ENCODE results near the gene PRKG1.

DNA sequence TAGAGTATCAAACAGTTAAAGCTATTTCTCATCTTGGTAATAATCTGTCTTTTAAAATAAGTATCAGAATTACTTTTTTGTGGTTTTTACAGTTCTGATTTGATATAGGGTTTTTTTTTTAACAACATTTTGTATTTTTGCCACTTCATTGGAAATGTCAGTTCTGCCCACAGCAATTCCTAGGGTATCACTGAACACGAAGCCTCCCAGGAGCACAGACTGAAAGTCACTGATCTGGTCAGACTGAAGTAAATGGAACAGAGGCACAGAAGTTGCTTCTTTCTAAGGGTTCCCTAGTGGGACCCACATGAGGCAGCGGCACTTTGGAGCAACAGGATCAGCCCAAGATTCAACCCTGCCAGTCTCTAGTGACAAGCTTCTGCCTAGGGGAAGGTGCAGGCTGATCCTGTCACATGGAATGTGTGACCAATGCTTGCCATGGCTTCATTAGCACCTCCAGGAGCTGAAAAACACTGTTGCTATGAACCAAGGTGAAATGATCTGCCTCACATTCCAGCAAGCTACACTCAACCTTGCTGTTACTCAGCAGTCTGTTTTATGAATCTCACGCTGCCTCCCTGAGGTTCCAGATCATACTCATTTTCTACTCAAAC lies 898.6 kb downstream of the PRKG1 start:
- TF ChIP-seq, protein P1, sequence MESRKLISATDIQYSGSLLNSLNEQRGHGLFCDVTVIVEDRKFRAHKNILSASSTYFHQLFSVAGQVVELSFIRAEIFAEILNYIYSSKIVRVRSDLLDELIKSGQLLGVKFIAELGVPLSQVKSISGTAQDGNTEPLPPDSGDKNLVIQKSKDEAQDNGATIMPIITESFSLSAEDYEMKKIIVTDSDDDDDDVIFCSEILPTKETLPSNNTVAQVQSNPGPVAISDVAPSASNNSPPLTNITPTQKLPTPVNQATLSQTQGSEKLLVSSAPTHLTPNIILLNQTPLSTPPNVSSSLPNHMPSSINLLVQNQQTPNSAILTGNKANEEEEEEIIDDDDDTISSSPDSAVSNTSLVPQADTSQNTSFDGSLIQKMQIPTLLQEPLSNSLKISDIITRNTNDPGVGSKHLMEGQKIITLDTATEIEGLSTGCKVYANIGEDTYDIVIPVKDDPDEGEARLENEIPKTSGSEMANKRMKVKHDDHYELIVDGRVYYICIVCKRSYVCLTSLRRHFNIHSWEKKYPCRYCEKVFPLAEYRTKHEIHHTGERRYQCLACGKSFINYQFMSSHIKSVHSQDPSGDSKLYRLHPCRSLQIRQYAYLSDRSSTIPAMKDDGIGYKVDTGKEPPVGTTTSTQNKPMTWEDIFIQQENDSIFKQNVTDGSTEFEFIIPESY (IDR thresholded peaks at IDR 0.05) = no peak
- TF ChIP-seq, protein P2, sequence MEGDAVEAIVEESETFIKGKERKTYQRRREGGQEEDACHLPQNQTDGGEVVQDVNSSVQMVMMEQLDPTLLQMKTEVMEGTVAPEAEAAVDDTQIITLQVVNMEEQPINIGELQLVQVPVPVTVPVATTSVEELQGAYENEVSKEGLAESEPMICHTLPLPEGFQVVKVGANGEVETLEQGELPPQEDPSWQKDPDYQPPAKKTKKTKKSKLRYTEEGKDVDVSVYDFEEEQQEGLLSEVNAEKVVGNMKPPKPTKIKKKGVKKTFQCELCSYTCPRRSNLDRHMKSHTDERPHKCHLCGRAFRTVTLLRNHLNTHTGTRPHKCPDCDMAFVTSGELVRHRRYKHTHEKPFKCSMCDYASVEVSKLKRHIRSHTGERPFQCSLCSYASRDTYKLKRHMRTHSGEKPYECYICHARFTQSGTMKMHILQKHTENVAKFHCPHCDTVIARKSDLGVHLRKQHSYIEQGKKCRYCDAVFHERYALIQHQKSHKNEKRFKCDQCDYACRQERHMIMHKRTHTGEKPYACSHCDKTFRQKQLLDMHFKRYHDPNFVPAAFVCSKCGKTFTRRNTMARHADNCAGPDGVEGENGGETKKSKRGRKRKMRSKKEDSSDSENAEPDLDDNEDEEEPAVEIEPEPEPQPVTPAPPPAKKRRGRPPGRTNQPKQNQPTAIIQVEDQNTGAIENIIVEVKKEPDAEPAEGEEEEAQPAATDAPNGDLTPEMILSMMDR (IDR thresholded peaks at IDR 0.05; ENCODE audit: low read depth, low read length, missing input control) = no peak
- no peak for TF ChIP-seq RAD21 (IDR thresholded peaks at IDR 0.05)
